HFF-Myc (cell line): ENCODE measurements around the gene DLEC1.

Source experiments
- DNase-seq: peaks from one replicate; pipeline ENCODE4 v3.0.0-alpha.2; 2011; ENCODE audit warnings: low read depth; ENCODE audit errors: extremely low read depth
- H3K4me3 ChIP-seq: replicated peaks from 2 replicates; pipeline ENCODE4 v1.5.1; 2011; ENCODE audit warnings: low read depth, mild to moderate bottlenecking, control low read depth, low read length
- TF ChIP-seq, protein P1 (sequence below): IDR thresholded peaks from 2 replicates; pipeline ENCODE4 v1.5.1; 2012; ENCODE audit warnings: mild to moderate bottlenecking, low read depth, low read length, control low read depth; ENCODE audit errors: missing control alignments

Gene DLEC1

GRCh38 chr3:38122712-38123290, 83.8 kb downstream of the DLEC1 start:
- no peak overlapping the region for H3K4me3 ChIP-seq
- no peak for DNase-seq
- TF ChIP-seq, protein P1, sequence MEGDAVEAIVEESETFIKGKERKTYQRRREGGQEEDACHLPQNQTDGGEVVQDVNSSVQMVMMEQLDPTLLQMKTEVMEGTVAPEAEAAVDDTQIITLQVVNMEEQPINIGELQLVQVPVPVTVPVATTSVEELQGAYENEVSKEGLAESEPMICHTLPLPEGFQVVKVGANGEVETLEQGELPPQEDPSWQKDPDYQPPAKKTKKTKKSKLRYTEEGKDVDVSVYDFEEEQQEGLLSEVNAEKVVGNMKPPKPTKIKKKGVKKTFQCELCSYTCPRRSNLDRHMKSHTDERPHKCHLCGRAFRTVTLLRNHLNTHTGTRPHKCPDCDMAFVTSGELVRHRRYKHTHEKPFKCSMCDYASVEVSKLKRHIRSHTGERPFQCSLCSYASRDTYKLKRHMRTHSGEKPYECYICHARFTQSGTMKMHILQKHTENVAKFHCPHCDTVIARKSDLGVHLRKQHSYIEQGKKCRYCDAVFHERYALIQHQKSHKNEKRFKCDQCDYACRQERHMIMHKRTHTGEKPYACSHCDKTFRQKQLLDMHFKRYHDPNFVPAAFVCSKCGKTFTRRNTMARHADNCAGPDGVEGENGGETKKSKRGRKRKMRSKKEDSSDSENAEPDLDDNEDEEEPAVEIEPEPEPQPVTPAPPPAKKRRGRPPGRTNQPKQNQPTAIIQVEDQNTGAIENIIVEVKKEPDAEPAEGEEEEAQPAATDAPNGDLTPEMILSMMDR = no peak

GRCh38 chr3:38124324-38125122, 85.5 kb downstream of the DLEC1 start:
- TF ChIP-seq, protein P1 = no peak
- no peak overlapping the region for H3K4me3 ChIP-seq
- no peak for DNase-seq

GRCh38 chr3:38125305-38126120, 86.5 kb downstream of the DLEC1 start:
- DNase-seq = no peak
- H3K4me3 ChIP-seq = no peak overlapping the region
- TF ChIP-seq, protein P1 = no peak

GRCh38 chr3:38126121-38126892, 87.3 kb downstream of the DLEC1 start:
- TF ChIP-seq, protein P1 = no peak
- no peak overlapping the region for H3K4me3 ChIP-seq
- no peak for DNase-seq

DNA sequence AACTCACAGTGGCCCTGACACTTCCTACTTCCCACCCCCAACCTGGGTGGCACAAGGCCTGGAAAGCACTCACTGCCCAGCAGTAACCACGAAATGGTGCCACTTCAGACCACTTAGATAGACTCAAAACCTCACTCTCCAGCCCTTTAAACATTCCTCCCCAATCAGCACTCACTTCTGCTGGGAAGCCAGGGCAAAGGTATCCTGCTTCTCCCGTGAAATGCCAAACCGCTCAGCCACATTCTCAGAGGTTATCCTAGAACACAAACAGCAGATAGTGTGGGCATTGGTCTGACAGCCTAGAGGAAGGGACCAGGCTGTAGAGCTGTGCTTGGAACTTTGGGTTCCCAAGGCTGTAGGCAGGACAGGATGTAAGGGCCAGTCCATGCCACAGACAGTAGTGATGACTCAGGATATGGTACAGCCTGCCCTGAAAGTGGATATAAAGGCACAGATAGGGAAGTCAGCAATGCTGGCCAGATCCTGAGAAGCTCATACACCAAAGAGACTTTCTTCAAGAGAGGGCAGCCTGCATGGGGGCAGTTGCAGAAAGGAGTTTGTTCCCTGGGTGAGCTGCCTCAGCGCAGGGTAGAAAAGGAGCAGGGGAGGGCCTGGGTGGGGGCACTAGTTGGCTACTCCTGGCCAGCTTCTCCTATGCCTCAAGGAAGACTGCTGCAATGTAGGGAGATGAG, 88.7 kb downstream of the DLEC1 start:
- TF ChIP-seq, protein P1 = no peak
- DNase-seq = no peak
- no peak overlapping the region for H3K4me3 ChIP-seq

- H3K4me3 ChIP-seq = no peak overlapping the region
- TF ChIP-seq, protein P1 = no peak
- no peak for DNase-seq
Observed at GRCh38 chr3:38128303-38128655, 89.3 kb downstream of the DLEC1 start.
